Spleen (tissue), 7 donors: ENCODE measurements around the gene ANGPTL2.

Source experiments
- CTCF ChIP-seq, 11 experiments: fragments of 200-600 bp in 7 of 11; fragments of 450-650 bp in 4 of 11; sonication (generic) in 4 of 11; IDR thresholded peaks in 8 of 11; conservative IDR thresholded peaks in 3 of 11; 1 replicate in 7 of 11; 2 replicates in 4 of 11; pipeline versions ENCODE4 v1.4.0 to v1.8.0; 2016 to 2021; ENCODE audit warnings: antibody characterized with exemption in 11 of 11, inconsistent platforms in 4 of 11, mild to moderate bottlenecking in 1 of 11
- POLR2A ChIP-seq, 3 donors: fragments of 450-650 bp; IDR thresholded peaks; one replicate each; pipeline ENCODE4 v1.5.1; 2017; ENCODE audit warnings: antibody characterized with exemption in 3 of 3, mild to moderate bottlenecking in 1 of 3
- donor health status: DM: no; HTN: no; CAD: no; lungs with moderate emphysema.
- donor health status: DM: no; HTN: no; CAD: no.
- donor health status: DM: no; HTN: no; CAD: no.

- no peak for TF ChIP-seq POLR2A (IDR thresholded peaks at IDR 0.05)
- no peak for TF ChIP-seq CTCF (IDR thresholded peaks at IDR 0.05 in 8 of 11, conservative IDR thresholded peaks at IDR 0.05 in 3 of 11)
Observed at GRCh38 chr9:127128341-127129072, 6.1 kb upstream of the ANGPTL2 start.
